ENCODE results near the gene RECQL5.

The RECQL5 gene

DNA sequence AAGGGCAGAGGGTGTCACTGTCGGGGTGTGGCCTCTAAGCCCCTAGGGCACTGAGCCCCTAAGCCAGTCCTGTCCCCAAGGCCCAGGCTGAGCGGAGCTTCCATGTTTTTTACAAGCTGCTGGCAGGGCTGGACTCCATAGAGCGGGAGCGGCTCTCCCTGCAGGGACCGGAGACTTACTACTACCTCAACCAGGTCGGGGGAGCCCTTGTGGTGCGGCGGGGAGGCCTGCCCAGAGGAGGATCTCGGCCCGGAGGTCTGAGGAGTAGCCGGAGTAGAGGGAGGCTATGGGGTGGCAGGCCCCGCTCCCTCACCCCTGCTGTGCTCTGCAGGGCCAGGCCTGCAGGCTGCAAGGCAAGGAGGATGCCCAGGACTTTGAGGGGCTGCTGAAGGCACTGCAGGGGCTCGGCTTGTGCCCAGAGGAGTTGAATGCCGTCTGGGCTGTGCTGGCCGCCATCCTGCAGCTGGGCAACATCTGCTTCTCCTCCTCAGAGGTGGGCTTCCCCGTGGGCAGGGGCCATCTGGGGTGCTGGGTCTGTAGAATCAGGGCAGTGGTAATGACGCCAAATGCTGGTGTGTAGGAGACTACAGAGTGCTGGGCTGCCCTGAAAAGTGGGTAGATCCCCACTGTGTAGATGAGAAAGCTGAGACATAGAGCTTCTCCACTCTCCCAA is 74.5 kb downstream of the RECQL5 start:
- no peak overlapping the region for H3K27ac Mint-ChIP-seq
- H3K4me3 Mint-ChIP-seq: no peak overlapping the region
- peaks cover 3% of the 10 kb centered on the region for H3K27me3 Mint-ChIP-seq (ENCODE audit: low read depth)
- TF ChIP-seq CTCF (IDR thresholded peaks at IDR 0.05; ENCODE audit: unreplicated experiment in 3 of 3): no peak
- no peaks in the 10 kb centered on the region for H3K36me3 Mint-ChIP-seq (ENCODE audit: low read depth)
- H3K9me3 Mint-ChIP-seq: no peaks in the 10 kb centered on the region
- H3K4me1 Mint-ChIP-seq: no peaks in the 10 kb centered on the region

- Mint-ChIP-seq H3K4me1 (no peaks in the 10 kb centered on the region), H3K4me3 (no peak overlapping the region), H3K9me3 (no peaks in the 10 kb centered on the region), H3K36me3 (ENCODE audit: low read depth) (no peaks in the 10 kb centered on the region), H3K27me3 (ENCODE audit: low read depth) (peaks cover 7% of the 10 kb centered on the region), H3K27ac (no peak overlapping the region)
- no peak for TF ChIP-seq CTCF (IDR thresholded peaks at IDR 0.05; ENCODE audit: unreplicated experiment in 3 of 3)
Observed at GRCh38 chr17:75591722-75592302, 75.1 kb downstream of the RECQL5 start.

GRCh38 chr17:75590849-75591721 is 75.9 kb downstream of the RECQL5 start:
- Mint-ChIP-seq H3K9me3 (no peaks in the 10 kb centered on the region), H3K27ac (peak overlapping the region in 2 of 3 experiments; percentile 53 to 63), H3K27me3 (ENCODE audit: low read depth) (peaks cover 13% of the 10 kb centered on the region), H3K4me1 (no peaks in the 10 kb centered on the region), H3K36me3 (ENCODE audit: low read depth) (no peaks in the 10 kb centered on the region), H3K4me3 (peak overlapping the region; percentile 73 to 79 (median 76))
- TF ChIP-seq CTCF (IDR thresholded peaks at IDR 0.05; ENCODE audit: unreplicated experiment in 3 of 3): no peak

- peaks cover 2% of the 10 kb centered on the region for H3K9me3 Mint-ChIP-seq
- H3K36me3 Mint-ChIP-seq (ENCODE audit: low read depth): no peaks in the 10 kb centered on the region
- H3K4me1 Mint-ChIP-seq: no peaks in the 10 kb centered on the region
- H3K27ac Mint-ChIP-seq: peak overlapping the region in 1 of 3 experiments; percentile 29
- peak overlapping the region; percentile 48 to 79 (median 76) for H3K4me3 Mint-ChIP-seq
- H3K27me3 Mint-ChIP-seq (ENCODE audit: low read depth): peaks cover 17% of the 10 kb centered on the region
- TF ChIP-seq CTCF (IDR thresholded peaks at IDR 0.05; ENCODE audit: unreplicated experiment in 3 of 3): no peak
Observed at GRCh38 chr17:75590314-75590761, 76.6 kb downstream of the RECQL5 start.

DNA sequence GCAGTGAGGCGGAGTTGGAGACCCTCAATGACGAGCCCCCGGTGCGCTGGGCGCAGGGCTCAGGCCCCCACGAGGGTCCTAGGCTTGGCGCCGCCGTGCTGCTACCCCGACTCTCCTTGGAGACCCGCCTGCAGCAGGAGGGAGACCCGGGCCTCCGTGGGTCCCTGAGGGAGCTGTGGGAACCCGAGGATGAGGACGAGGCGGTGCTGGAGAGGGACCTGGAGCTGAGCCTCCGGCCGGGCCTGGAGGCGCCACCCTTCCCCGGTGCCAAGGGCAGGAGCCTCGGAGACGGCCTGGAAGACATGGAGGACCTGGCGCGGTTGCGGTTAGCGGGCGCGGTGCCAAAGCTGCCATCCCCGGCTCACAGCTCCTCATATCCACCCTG is 77.0 kb downstream of the RECQL5 start:
- Mint-ChIP-seq H3K9me3 (peaks cover 2% of the 10 kb centered on the region), H3K36me3 (ENCODE audit: low read depth) (no peaks in the 10 kb centered on the region), H3K27ac (peak overlapping the region in 1 of 3 experiments; percentile 29), H3K4me1 (no peaks in the 10 kb centered on the region), H3K27me3 (ENCODE audit: low read depth) (peaks cover 17% of the 10 kb centered on the region), H3K4me3 (peak overlapping the region; percentile 48 to 79 (median 76))
- TF ChIP-seq CTCF (IDR thresholded peaks at IDR 0.05; ENCODE audit: unreplicated experiment in 3 of 3): no peak

Measured in nephron (organoid).